Measurements from ENCODE around the gene SLC27A5.

The SLC27A5 gene, protein sequence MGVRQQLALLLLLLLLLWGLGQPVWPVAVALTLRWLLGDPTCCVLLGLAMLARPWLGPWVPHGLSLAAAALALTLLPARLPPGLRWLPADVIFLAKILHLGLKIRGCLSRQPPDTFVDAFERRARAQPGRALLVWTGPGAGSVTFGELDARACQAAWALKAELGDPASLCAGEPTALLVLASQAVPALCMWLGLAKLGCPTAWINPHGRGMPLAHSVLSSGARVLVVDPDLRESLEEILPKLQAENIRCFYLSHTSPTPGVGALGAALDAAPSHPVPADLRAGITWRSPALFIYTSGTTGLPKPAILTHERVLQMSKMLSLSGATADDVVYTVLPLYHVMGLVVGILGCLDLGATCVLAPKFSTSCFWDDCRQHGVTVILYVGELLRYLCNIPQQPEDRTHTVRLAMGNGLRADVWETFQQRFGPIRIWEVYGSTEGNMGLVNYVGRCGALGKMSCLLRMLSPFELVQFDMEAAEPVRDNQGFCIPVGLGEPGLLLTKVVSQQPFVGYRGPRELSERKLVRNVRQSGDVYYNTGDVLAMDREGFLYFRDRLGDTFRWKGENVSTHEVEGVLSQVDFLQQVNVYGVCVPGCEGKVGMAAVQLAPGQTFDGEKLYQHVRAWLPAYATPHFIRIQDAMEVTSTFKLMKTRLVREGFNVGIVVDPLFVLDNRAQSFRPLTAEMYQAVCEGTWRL
- total RNA-seq: 1.9 to 9.0 reads per million in 2 donors

DNA sequence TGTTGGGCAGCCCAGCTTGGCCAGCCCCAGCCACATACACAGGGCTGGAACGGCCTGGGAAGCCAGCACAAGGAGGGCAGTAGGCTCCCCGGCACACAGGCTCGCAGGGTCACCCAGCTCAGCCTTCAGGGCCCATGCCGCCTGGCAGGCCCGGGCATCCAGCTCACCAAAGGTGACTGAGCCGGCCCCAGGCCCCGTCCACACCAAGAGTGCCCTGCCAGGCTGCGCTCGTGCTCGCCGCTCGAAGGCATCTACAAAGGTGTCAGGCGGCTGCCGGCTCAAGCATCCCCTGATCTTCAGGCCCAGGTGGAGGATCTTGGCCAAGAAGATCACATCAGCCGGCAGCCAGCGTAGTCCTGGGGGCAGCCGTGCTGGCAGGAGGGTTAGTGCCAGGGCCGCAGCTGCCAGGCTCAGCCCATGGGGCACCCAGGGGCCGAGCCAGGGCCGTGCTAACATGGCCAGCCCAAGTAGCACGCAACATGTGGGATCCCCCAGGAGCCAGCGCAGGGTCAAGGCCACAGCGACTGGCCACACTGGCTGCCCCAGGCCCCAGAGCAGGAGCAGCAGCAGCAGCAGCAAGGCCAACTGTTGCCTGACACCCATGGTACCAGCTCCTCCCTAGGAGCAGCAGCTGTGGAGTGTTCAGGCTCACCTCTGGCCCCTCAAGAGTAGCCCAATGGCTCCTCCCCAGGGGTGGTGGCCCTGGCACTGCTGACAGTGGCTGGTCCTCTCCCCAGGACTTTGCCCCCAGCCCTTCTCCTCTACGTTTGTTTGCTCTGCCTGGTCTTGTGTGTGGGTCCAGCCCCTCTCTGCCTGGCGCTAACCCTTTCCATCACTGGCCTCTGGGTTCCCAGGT lies at the start of gene SLC27A5:
Gene SLC27A5 (minus strand): TSS at position 640 of the 856 bp plus-strand sequence. CDS start 37 bp downstream, at position 603.
- no peak for DNase-seq

DNA sequence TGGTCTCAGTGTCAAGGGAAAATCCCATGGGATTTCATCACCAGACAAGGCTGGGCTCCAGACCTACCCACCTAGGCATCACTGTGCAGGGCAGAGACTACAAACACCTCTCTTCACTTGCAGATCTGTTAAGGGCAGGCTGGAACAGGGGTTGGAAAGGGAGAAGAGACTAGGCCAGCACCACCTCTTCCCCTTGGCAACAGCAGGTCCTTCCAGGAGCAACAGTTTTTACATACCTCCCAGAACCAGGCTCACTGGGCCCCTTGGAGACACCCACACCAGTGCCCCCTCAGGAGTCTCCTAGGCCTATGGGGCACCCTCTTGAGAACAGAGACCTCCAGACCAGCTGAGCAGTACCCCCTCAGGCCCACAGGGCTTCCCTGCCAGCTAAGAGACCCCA lies 49.1 kb upstream of the SLC27A5 start:
- DNase-seq: no peak

DNA sequence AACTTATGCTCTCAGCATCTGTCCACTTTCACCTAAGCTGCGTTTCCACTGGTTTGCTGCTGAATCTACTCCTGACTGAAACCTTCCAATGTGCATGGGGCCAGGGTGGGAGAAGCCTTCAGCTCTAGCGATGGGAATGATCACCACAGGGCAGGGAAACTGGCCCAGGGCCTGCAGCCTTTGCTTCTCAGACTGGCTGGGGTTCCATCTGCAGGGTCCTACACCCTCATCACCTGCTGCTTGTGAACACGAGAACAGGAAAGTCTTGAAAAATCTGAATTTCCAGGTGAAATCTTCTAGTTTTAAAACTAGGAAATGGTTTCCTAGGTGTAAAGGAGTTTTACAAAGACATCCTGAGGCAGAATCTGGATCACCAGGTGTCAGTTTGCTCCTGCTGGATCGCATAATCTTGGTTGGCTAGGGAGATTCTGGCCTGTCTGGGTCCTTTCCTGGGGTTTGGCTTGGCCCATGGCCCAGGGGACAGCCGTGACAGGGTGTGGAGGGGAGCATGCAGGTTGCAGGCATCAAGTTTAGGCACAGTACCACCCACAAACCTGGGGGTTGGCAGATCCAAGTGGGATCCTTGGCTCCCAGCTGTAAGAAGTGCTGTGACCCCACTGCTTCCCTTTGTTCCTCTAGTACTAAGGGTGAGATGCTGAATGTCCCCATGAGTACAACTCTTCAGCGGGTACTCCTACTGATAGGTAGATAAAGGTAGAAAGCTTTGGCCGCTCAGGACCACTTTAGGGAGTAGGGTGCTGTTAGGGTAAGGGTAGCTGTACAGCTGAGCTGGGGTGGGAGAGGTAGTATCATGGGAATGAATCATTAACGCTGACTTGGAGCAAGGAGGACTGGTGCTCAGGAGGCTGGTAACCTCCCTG lies 48.5 kb upstream of the SLC27A5 start:
- DNase-seq: no peak

DNA sequence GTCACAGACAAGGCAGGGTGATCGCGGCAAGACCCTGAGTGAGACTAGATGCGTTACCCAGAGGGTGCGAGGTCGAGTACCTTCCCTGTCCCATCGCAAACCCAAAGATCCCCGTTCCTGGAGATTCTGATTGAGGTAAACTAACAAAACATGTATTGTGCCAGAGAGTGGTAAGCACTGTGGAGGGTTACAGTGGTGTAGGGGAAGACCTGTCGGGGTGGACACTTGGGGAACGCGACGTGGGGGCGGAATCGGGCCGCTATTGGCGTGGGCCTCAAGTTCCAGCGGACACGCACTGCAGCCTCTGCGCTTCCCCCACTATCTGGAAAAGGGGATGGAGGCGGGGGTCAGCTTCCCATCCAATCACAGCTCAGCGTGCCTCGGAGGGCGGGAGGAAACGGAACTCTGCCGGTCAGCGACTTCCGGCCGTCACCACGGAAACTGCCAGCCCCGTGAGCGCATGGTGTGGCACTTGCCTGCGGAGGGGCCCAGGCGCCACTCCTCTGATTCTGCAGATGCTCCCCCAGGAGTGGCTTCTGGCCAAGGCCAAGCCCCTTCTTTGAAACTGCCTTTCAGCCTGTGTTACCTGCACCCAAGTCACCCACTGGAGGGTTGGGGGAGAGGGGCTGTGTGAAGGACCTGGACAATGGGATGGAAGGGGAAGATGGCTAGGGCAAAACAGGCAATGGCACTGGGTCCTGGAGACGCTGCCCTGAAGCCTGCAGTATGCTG lies 47.6 kb upstream of the SLC27A5 start:
- no peak for DNase-seq

DNA sequence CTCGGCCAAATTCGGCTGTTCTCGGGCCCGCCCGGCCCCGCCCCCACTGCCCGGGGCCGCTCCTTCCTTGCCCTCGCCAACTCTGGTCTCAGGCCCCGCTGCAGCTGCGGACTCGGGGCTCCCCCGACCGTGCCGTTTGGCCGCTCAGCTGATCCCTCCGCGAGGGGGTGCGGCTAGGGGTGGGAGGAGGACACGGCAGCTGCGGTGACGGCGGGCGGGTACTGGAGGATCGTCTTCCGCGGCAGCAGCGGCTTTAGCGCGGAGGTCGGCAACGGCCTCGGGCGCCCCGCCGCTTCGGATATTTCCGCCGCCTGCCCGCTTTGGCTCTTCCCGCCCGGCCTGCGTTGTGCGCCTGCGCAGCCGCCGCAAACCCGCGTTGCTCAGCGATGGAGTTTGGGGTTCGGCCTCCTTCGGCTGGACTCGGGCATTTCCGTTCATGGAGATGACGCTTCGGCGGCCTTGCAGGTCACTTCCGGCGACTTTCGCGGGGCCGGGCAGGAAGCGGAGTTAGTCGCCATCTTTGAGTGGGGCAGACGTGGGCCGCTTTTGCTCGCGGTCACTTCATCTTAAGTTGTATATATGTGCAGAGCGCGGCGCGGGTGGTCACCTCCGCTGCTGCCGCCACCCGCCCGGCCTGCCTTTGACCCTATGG lies 47.0 kb upstream of the SLC27A5 start:
- peak; percentile 99 for DNase-seq

DNA sequence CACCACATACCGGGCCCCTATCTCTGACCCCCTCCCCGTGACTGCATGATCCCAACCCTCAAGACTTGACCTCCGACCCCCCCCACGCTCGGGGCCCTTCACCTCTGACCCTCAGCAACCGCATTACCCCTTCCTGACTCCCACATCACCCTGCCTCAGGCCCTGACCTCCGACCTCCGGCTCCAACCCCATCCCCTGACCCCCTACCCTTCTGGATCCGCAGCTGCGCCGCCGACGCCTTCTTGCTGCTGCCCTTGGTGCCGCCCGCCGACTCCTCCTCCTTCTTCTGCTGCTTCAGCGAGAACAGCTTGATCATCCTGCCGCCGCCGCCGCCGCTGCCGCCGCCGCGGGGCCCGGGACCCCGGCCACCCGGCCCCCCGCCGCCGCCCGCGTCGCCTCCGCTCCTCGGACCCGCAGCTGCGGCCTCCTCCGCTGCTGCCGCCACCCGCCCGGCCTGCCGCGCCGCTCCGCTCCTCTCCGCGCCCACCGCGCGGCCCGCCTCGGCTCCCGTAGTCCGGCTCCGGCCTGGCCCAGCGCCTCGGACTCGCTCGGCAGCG lies 46.4 kb upstream of the SLC27A5 start, which contains the start of gene UBE2M:
Gene UBE2M (minus strand): TSS at position 546 of the 557 bp plus-strand sequence. CDS start 230 bp downstream, at position 316.
- DNase-seq: peak; percentile 51

DNA sequence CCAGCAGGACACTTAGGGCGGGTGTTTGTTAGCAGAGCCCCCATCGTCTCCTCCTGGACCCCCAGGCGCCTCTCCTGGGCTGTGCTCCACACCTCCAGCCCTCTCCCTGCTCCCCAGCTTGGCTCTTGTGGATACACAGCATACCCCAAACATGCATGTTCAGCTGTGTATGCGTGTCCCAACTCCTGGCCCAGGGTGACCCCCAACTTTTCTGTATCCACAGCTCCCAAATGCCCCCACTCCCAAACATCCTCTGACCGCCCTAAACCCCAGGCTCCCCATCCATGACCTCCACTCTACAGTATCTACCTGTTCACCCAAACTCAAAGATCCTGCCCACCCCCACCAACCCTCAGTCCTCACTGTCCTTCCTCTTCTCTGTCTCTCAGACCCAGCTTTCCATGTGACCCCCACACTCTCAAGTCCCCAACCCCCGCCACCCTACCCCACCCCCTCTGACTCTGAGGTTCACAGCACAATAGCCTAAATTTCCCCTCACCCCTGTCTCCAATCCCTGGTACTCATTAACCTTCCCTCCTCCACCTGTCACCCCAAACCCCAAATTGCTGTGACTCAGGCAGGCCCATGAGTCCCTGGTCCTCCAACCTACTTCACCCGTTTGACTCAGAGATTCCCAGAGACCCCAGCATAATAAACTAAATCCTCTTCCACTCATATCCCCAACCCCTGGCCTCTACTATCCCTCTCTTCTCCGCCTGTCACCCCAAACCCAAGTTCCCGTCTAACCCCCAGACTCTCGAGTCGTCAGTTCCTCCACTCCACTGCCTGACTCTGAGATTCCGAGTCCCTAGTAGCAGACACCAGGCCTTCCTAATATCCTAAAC lies 45.7 kb upstream of the SLC27A5 start:
- DNase-seq: no peak

DNA sequence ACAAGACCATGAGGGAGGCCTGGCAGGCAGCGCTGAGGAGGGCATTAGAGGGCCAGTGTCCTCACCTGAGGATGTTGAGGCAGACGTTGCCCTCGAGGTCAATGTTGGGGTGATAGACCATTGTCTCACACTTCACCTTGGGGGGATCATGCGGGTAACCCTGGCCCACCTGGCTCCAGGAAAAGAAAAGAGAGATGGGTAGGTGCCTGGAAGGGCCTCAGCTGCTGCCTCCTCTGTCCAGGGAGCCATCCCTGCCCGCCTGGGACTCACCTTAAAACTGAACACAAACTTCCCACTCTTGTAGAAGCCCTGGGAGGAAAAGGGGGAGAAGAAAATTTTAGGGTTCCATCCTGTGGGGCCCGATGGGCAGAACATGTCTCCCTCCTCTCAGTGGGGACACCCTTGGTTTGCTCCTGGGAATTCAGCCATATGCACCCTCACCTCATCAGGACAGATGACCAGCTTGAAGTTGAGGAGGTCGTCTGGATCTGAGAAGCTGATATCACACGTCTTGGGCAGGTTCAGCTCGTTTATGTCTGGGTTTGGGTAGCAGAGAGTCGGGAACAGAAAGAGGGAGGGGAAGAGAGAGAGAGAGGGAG lies 44.9 kb upstream of the SLC27A5 start:
- DNase-seq: no peak

DNA sequence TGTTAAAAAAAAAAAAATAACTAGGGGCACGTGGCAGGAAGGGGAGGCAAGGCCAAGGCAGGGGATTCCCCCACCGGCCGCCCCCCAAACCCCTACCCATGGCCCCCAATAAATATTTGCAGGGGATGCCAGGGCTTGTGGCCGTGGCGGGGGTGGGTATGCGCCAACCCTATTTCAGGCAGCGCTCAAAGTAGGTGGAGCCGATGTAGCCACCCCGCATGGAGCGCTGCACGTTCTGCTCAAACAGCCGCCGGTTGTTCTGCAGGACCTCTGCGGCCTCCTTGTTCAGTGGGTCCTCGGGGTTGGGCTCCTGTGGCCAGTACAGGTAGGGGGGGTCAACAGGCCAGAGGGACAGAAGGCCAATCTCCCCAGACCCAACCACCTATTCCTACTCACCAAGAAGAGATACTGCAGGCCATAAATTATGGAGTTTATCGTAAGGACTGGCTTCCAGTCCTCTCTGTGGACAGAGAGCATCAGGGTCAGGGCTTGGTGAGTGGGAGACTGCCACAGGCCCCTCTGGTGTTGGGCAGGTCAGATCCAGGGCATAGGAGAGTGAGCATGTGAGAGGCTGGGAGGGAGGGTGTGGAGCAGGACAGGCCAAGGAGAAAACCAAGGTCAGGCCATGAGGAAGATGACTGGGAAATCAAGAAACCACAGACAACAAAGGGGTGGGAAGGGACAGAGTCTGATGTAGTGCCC lies 44.3 kb upstream of the SLC27A5 start:
- no peak for DNase-seq

DNA sequence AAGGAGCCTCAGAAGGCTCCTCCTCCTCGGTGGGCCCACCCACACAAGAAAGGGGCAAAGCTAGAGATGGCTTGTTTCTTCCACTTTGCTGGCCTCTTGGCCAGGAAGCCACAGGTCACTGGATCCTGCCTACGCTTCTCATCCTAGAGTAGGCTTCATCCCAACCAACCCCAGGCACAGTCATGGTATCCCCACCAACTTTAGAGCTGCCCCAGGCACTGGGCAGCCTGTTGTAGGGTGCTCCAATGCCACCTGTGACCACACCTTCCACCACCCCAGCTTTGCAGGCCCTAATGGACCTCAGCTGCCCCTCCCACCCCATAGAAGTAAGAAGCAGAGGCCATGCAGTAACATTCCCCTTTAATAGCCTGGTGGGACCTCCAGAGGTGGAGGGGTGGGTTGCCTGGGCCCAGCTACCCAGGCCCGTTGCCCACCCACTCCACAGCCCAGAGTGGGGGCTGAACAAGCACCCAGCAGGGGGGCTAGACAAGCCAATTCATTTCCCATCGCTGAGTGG lies 43.6 kb upstream of the SLC27A5 start:
- DNase-seq: no peak

DNA sequence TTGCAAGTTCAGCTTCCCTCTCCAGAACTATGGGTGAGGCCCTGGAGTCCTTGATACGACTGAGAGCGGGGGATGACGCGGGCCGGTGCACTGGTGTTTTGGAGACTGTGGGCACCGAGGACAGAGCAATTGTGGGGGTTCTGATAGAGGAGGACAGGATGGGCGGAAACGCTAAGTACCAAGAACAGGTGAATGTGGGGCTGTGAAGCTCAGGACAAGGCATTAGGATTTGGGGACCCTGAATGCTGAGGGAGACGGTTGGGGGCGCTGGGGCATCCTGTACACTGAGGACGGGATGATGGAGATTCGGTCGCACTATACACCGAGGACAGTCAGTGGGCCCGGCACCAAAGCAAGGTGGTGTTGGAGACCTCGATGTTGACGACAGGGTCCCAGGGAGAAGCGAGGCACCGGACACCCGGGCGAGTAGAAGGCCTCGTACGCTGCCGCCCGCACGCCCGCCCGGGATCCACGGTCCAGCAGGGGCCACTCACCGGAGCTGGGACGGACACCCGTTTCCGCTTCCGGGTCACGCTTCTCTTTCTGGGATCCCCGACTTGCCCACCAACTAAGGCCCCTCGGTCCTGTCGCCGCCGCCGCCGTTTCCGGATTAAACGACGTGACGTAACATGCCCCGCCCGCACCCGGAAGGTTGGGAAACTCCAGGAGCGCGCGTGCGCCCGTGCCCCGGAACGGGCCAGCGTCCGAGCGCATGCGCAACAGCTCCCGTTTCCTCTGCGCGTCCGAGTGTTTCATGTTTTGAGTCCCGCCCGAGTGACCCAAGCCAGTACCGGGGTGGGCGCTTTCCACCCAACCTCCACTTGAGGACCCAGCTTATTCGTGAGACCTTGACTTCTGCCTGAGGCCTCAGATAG lies 42.9 kb upstream of the SLC27A5 start, which contains the start of gene CHMP2A:
Gene CHMP2A (minus strand): TSS at position 612 of the 875 bp plus-strand sequence. CDS start 893 bp downstream, outside the sequence.
- peak; percentile 98 for DNase-seq

DNA sequence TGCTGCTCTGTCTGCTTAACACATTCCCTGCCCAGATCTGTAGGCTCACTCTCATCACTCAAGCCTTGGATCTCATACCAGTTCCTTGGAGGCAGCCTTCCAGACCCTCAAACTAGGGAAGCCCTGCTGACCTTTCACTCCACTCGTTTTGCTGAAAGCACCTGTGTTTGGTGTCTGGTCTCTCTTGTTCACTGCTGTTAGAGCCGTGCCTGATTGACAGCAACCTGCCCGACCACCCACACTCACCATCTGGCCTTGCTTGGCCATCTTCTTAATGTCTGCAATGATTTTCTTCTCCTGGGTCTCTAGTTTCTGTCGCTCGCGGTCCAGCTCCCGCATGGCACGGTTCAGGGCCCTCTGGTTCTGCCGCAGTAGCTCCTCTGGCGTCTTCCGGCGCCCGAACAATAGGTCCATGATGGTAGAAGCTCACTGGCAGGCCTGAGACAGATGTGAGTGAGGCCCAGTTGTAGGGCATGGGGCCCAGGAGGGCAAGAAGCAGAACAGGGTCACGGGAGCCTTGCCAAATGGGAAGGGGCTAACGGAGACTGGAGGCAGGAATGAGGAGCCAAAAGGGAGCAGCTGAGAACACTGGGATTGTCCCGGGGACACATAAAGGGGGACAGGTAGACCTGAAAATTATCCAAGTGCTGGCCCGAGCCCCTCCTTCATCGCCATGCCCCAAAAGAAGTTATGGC lies 42.2 kb upstream of the SLC27A5 start:
- DNase-seq: no peak

DNA sequence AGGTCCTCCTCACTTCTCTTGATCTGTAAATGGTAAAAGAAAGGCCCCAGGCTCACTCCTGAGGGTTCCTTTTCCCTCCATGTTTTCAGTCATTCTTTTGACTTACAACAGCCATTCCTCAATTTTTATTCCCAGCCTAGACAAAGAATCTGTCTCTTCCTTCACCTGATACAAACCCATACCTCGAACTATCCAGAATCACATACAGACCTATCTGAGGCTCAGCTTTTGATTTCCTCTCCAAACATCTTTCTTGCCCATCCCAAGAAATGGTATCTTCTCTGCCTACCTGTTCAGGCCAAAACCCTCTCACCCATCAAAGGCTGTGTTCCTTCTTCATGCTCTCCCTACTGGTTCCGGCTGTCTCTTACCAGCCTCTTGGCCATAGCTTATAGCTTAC lies 40.9 kb upstream of the SLC27A5 start:
- DNase-seq: no peak

DNA sequence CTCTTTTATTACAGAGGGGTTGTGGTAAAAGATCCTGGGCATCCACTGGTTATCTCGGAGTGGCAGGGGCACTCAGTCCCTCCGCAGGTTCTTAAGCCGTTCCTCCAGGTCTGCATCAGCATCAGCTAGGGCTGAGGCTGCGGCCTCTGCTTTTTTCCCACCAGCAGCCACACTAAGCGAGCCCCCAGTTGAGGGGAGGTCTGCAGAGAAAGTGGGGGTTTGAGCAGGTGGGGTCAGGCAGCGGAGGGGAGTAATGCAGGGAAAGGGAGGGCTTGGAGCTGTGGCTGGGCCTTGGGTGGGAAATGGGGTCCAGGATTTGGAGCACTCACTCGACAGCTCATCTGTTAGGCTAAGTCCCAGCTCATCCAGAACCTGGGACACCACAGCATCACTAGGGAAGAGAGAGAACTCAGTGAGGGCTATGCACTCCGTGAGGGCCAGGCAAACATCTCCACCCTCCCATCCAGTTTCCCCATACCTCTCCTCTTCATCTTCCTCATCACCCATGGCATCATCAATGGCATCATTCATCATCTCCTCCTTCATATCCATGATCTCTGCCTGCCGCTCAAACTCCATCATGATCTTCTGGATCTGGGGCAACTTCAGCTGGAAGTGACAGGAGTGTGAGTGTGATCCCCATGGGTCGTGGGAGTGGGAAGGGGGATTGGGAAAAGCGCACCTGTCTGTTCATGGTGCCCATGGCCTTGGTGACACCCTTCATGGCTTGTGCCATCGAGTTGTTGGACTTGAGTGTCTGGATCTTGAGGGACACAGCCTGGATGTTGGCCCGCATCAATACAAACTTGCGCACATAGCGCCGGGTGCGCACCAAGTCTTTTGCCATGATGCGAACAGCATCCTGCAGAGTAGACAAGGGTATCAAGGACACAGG lies 40.0 kb upstream of the SLC27A5 start:
- no peak for DNase-seq

DNA sequence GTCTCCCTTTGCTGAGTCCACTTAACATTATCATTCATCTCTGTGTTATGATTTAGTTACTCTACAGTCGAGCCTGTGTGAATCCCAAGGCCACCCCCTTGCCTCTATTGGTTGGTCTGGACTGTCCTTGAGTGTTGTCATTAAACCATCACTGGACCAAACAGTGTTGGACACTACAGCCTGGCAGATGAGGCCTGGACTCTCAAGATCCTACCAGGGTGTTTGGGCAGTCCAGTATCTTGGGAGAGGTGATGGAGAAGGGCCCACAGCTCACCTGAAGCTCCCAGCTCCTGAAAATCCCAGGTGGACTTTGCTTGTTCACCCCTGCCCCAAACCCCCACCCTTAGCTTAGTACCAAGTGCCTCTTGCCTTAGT lies 39.3 kb upstream of the SLC27A5 start:
- DNase-seq: no peak

Measured in T-helper 9 cell (primary cell).